Measurements from ENCODE around the gene SPG7.

DNA sequence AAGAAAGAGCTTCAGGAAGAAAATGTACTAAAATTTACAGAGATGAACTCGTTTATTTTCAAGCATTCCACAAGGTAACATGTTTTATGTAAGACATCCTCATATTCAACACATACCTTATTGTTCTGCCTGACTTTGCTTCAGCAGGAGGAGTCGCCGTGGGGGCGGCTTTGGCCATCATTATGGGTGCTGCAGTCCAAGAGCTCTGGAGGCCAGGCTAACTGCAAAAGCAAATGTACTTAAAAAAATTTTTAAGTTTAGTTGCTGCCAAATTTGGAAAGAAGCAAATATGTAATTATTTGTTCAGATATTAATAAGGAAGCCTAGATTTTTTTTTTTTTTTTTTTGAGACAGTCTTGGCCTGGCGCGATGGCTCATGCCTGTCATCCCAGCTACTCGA, 4.1 kb upstream of the SPG7 start:
- TF ChIP-seq CTCF (IDR thresholded peaks at IDR 0.05): no peak
- TF ChIP-seq, protein P1, sequence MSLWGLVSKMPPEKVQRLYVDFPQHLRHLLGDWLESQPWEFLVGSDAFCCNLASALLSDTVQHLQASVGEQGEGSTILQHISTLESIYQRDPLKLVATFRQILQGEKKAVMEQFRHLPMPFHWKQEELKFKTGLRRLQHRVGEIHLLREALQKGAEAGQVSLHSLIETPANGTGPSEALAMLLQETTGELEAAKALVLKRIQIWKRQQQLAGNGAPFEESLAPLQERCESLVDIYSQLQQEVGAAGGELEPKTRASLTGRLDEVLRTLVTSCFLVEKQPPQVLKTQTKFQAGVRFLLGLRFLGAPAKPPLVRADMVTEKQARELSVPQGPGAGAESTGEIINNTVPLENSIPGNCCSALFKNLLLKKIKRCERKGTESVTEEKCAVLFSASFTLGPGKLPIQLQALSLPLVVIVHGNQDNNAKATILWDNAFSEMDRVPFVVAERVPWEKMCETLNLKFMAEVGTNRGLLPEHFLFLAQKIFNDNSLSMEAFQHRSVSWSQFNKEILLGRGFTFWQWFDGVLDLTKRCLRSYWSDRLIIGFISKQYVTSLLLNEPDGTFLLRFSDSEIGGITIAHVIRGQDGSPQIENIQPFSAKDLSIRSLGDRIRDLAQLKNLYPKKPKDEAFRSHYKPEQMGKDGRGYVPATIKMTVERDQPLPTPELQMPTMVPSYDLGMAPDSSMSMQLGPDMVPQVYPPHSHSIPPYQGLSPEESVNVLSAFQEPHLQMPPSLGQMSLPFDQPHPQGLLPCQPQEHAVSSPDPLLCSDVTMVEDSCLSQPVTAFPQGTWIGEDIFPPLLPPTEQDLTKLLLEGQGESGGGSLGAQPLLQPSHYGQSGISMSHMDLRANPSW (CRISPR knock-in tag; conservative IDR thresholded peaks at IDR 0.05; ENCODE audit: low read depth): no peak
- no peak for TF ChIP-seq ZNF232 (CRISPR knock-in tag; IDR thresholded peaks at IDR 0.05)
- TF ChIP-seq, protein P2, sequence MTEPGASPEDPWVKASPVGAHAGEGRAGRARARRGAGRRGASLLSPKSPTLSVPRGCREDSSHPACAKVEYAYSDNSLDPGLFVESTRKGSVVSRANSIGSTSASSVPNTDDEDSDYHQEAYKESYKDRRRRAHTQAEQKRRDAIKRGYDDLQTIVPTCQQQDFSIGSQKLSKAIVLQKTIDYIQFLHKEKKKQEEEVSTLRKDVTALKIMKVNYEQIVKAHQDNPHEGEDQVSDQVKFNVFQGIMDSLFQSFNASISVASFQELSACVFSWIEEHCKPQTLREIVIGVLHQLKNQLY (CRISPR knock-in tag; IDR thresholded peaks at IDR 0.05): no peak
- TF ChIP-seq RELA (CRISPR knock-in tag; IDR thresholded peaks at IDR 0.05; ENCODE audit: borderline replicate concordance): no peak
- no peak for TF ChIP-seq SMAD4 (CRISPR knock-in tag; IDR thresholded peaks at IDR 0.05)
- TF ChIP-seq SP1 (CRISPR knock-in tag; conservative IDR thresholded peaks at IDR 0.05): no peak
- TF ChIP-seq E2F5 (CRISPR knock-in tag; IDR thresholded peaks at IDR 0.05): no peak
- no peak for TF ChIP-seq ATF2 (CRISPR knock-in tag; IDR thresholded peaks at IDR 0.05; ENCODE audit: borderline replicate concordance, low read depth)
- no peak for TF ChIP-seq FOXJ3 (CRISPR knock-in tag; IDR thresholded peaks at IDR 0.05; ENCODE audit: borderline replicate concordance)
- TF ChIP-seq E2F1 (CRISPR knock-in tag; IDR thresholded peaks at IDR 0.05): no peak
- TF ChIP-seq TCF7 (CRISPR knock-in tag; IDR thresholded peaks at IDR 0.05; ENCODE audit: low read depth): no peak

Measured in WTC11 (cell line).